Astrocyte (in vitro differentiated cells and primary cell): Measurements from ENCODE around the gene PLD4. TPM values are rescaled to one million over a fixed set of nuclear protein-coding genes. Genes with fewer than 3 reads are reported as not detected.

Source experiments
- DNase-seq: peaks from one replicate; pipeline ENCODE4 v3.0.0-alpha.2; 2010; ENCODE audit warnings: low read depth
- FAIRE-seq: peaks from 2 replicates; lab custom pipeline; 2011; peaks lifted over from hg19 to GRCh38; lab: Jason Lieb, UNC
- H2AFZ ChIP-seq: 2 replicates; pipeline ENCODE4 v1.6.0; 2012; ENCODE audit warnings: low read depth, low read length, inconsistent platforms
- H3K27ac ChIP-seq: 2 replicates; pipeline ENCODE4 v1.5.1; 2011; ENCODE audit warnings: low read depth, low read length, inconsistent platforms
- H3K27me3 ChIP-seq: 2 replicates; pipeline ENCODE4 v1.6.0; 2011; ENCODE audit warnings: low read length, inconsistent platforms; ENCODE audit not compliant: insufficient read depth
- H3K36me3 ChIP-seq: 2 replicates; pipeline ENCODE4 v1.5.1; 2011; ENCODE audit warnings: low read length, inconsistent platforms; ENCODE audit not compliant: insufficient read depth
- H3K4me1 ChIP-seq: 2 replicates; pipeline ENCODE4 v1.5.1; 2011; ENCODE audit warnings: low read length, inconsistent platforms; ENCODE audit not compliant: insufficient read depth
- H3K4me2 ChIP-seq: 2 replicates; pipeline ENCODE4 v1.6.0; 2012; ENCODE audit warnings: low read length, inconsistent platforms
- H3K4me3 ChIP-seq: 2 replicates; pipeline ENCODE4 v1.5.1; 2011; ENCODE audit warnings: low read depth, mild to moderate bottlenecking, low read length, inconsistent platforms; ENCODE audit not compliant: insufficient read depth
- H3K79me2 ChIP-seq: 2 replicates; pipeline ENCODE4 v1.6.0; 2012; ENCODE audit warnings: mild to moderate bottlenecking, low read length, inconsistent platforms; ENCODE audit not compliant: insufficient read depth
- H3K9ac ChIP-seq: 2 replicates; pipeline ENCODE4 v1.6.0; 2012; ENCODE audit warnings: mild to moderate bottlenecking, low read length, inconsistent platforms
- H3K9me3 ChIP-seq: 2 replicates; pipeline ENCODE4 v1.5.1; 2012; ENCODE audit warnings: low read depth, mild to moderate bottlenecking, low read length, inconsistent platforms; ENCODE audit not compliant: insufficient read depth
- H4K20me1 ChIP-seq: 2 replicates; pipeline ENCODE4 v1.6.0; 2012; ENCODE audit warnings: low read length, inconsistent platforms; ENCODE audit not compliant: insufficient read depth
- H3K27ac Mint-ChIP-seq: one replicate; pipeline ENCODE4 v1.8.0; 2021; ENCODE audit warnings: mild to moderate bottlenecking, mixed read lengths; ENCODE audit not compliant: unreplicated experiment
- H3K27me3 Mint-ChIP-seq: one replicate; pipeline ENCODE4 v1.8.0; 2021; ENCODE audit warnings: low read depth, mixed read lengths; ENCODE audit not compliant: unreplicated experiment
- H3K36me3 Mint-ChIP-seq: one replicate; pipeline ENCODE4 v1.8.0; 2021; ENCODE audit warnings: low read depth, mixed read lengths; ENCODE audit not compliant: unreplicated experiment
- H3K4me1 Mint-ChIP-seq: one replicate; pipeline ENCODE4 v1.8.0; 2021; ENCODE audit warnings: low read depth, mixed read lengths; ENCODE audit not compliant: unreplicated experiment
- H3K4me3 Mint-ChIP-seq: one replicate; pipeline ENCODE4 v1.8.0; 2021; ENCODE audit warnings: mild to moderate bottlenecking, moderate library complexity, mixed read lengths; ENCODE audit not compliant: unreplicated experiment
- H3K9me3 Mint-ChIP-seq: one replicate; pipeline ENCODE4 v1.8.0; 2021; ENCODE audit warnings: mild to moderate bottlenecking, mixed read lengths; ENCODE audit not compliant: unreplicated experiment
- CTCF ChIP-seq: IDR thresholded peaks from 2 replicates; pipeline ENCODE4 v1.5.1; 2011; ENCODE audit warnings: low read depth, mild to moderate bottlenecking, inconsistent platforms, low read length, moderate library complexity; ENCODE audit not compliant: insufficient read depth
- EZH2 ChIP-seq: IDR thresholded peaks from 2 replicates; pipeline ENCODE4 v1.6.1; 2012; ENCODE audit warnings: mild to moderate bottlenecking, low read length, inconsistent platforms; ENCODE audit not compliant: insufficient read depth
- total RNA-seq: library from RNA; stranded (reverse); gene quantifications from 2 replicates; pipeline ENCODE4 v1.2.1, GENCODE V29; 2021

Gene PLD4
- total RNA-seq, 1 donor from 2014 or later: 0.14 TPM

- Histone ChIP-seq H3K79me2 (no peaks in the 10 kb centered on the region), H3K36me3 (no peaks in the 10 kb centered on the region), H3K4me2 (no peak overlapping the region), H2AFZ (no peak overlapping the region), H3K4me1 (no peaks in the 10 kb centered on the region), H3K4me3 (no peak overlapping the region), H4K20me1 (peaks cover 17% of the 10 kb centered on the region), H3K9me3 (no peaks in the 10 kb centered on the region), H3K27me3 (no peaks in the 10 kb centered on the region), H3K27ac (no peak overlapping the region), H3K9ac (no peak overlapping the region)
- DNase-seq (no peak), FAIRE-seq (no peak)
- Mint-ChIP-seq H3K27me3 (peaks cover 11% of the 10 kb centered on the region), H3K36me3 (peaks cover 27% of the 10 kb centered on the region), H3K4me1 (no peaks in the 10 kb centered on the region), H3K9me3 (peaks cover 2% of the 10 kb centered on the region), H3K4me3 (no peak overlapping the region), H3K27ac (no peak overlapping the region)
- no peak for TF ChIP-seq EZH2
- TF ChIP-seq CTCF: no peak
These were observed 30.2 kb downstream of the PLD4 start for GRCh38 chr14:104954746-104955395.

- H3K4me3 ChIP-seq: no peak overlapping the region
- Mint-ChIP-seq H3K9me3 (peaks cover under 1% of the 10 kb centered on the region), H3K4me3 (no peak overlapping the region), H3K36me3 (peaks cover 27% of the 10 kb centered on the region), H3K4me1 (no peaks in the 10 kb centered on the region), H3K27me3 (peaks cover 12% of the 10 kb centered on the region), H3K27ac (no peak overlapping the region)
- no peaks in the 10 kb centered on the region for H3K79me2 ChIP-seq
- peaks cover 17% of the 10 kb centered on the region for H4K20me1 ChIP-seq
- no peak overlapping the region for H3K27ac ChIP-seq
- no peak overlapping the region for H2AFZ ChIP-seq
- no peaks in the 10 kb centered on the region for H3K4me1 ChIP-seq
- no peak overlapping the region for H3K4me2 ChIP-seq
- TF ChIP-seq CTCF (no peak), EZH2 (no peak)
- no peak overlapping the region for H3K9ac ChIP-seq
- no peaks in the 10 kb centered on the region for H3K9me3 ChIP-seq
- no peak for DNase-seq
- no peaks in the 10 kb centered on the region for H3K36me3 ChIP-seq
- H3K27me3 ChIP-seq: no peaks in the 10 kb centered on the region
- no peak for FAIRE-seq
These were observed 30.7 kb downstream of the PLD4 start for GRCh38 chr14:104955396-104955770.

- FAIRE-seq (no peak), DNase-seq (no peak)
- H3K27ac Mint-ChIP-seq: no peak overlapping the region
- H3K9me3 Mint-ChIP-seq: no peaks in the 10 kb centered on the region
- H4K20me1 ChIP-seq: peaks cover 17% of the 10 kb centered on the region
- H3K4me1 Mint-ChIP-seq: no peaks in the 10 kb centered on the region
- H3K79me2 ChIP-seq: no peaks in the 10 kb centered on the region
- H3K36me3 Mint-ChIP-seq: peaks cover 27% of the 10 kb centered on the region
- no peaks in the 10 kb centered on the region for H3K9me3 ChIP-seq
- H3K4me3 Mint-ChIP-seq: no peak overlapping the region
- H3K9ac ChIP-seq: no peak overlapping the region
- H3K4me3 ChIP-seq: no peak overlapping the region
- H3K27ac ChIP-seq: no peak overlapping the region
- H3K27me3 Mint-ChIP-seq: peaks cover 14% of the 10 kb centered on the region
- H3K4me2 ChIP-seq: no peak overlapping the region
- no peaks in the 10 kb centered on the region for H3K27me3 ChIP-seq
- TF ChIP-seq EZH2 (no peak), CTCF (no peak)
- H3K4me1 ChIP-seq: no peaks in the 10 kb centered on the region
- no peak overlapping the region for H2AFZ ChIP-seq
- no peaks in the 10 kb centered on the region for H3K36me3 ChIP-seq
These were observed 31.7 kb downstream of the PLD4 start for GRCh38 chr14:104956290-104956890.
